Measurements from ENCODE around the gene SDC3.

DNA sequence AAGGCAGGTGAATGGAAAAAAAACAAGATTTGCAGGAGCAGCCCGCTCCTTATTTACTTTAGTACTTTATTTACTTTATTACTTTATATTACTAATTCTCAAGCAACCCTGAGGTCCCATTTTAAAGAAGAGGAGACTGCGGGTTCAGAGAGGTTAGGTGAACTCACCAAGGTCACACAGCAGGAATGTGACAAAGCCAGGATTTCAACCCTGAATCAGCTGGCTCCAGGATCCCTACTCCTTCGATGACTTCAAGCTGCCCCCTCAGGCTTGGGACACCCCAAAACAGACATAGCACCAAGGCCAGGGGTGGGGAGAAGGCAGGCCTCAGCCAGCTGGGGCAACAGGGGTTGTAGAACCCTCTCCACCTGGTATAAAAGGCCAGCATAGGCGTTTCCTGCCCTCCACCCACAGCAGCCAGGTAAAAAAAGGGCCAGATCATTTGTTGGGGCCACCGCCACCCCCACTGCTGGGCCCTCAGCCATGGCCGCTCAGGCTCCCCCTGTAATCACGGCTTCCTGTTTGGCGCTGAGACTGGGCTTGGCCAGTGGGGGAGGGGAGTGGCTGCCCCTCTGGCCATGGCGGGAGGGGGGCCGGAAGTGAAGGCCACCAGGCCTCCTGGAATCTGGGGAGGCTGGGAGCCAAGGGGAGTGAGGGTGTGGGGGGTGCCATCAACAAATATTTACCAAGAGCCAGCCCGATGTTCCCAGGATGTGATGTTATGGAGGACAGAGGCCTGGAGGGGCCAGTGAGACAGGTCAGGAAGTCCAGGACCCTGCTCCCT is 6.6 kb downstream of the SDC3 start:
- TF ChIP-seq CTCF (IDR thresholded peaks at IDR 0.05) (no peak), EZH2phosphoT487 (IDR thresholded peaks at IDR 0.05) (no peak), EZH2 (IDR thresholded peaks at IDR 0.05) (no peak)

Measured in neural progenitor cell (in vitro differentiated cells).